ENCODE results near the gene RBMX2.

Gene RBMX2

DNA sequence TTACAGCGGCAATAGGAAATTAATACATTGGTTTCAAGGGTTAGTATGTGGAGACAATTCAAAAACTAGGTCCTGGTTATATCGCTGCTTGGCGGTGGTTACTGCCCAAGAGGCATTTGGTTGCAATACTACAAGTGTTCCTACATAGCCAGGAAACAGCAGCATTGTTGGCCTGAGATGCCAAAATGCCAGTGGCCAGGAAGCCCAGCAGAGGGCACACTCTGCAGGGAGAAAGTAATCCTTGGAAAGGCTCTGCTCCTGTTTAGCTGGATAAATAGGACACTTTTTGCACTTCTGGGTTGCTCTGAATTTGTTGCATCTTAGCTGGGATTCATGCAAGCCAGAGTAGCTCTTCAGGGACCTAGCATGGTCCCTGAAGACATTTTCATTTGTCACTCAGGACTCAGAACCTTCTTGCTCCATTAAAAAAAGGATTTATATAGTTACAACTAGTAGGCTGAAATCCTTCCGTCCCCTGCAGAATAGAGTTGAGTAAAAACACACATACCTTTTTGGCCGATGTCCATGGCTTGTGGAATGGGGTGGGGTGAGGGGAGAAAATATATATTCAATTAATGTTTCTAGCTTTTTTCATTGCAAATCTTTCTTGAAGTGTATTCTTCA lies 8.2 kb upstream of the RBMX2 start:
- TF ChIP-seq, protein P1, sequence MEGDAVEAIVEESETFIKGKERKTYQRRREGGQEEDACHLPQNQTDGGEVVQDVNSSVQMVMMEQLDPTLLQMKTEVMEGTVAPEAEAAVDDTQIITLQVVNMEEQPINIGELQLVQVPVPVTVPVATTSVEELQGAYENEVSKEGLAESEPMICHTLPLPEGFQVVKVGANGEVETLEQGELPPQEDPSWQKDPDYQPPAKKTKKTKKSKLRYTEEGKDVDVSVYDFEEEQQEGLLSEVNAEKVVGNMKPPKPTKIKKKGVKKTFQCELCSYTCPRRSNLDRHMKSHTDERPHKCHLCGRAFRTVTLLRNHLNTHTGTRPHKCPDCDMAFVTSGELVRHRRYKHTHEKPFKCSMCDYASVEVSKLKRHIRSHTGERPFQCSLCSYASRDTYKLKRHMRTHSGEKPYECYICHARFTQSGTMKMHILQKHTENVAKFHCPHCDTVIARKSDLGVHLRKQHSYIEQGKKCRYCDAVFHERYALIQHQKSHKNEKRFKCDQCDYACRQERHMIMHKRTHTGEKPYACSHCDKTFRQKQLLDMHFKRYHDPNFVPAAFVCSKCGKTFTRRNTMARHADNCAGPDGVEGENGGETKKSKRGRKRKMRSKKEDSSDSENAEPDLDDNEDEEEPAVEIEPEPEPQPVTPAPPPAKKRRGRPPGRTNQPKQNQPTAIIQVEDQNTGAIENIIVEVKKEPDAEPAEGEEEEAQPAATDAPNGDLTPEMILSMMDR (IDR thresholded peaks at IDR 0.05; ENCODE audit: control insufficient read depth, insufficient read depth, low read depth, low read length, missing control alignments), result peak; percentile 90
- DNase-seq (ENCODE audit: low read depth), result peak; percentile 29
- H3K4me3 ChIP-seq (ENCODE audit: control insufficient read depth, low read depth, low read length), result no peak overlapping the region

DNA sequence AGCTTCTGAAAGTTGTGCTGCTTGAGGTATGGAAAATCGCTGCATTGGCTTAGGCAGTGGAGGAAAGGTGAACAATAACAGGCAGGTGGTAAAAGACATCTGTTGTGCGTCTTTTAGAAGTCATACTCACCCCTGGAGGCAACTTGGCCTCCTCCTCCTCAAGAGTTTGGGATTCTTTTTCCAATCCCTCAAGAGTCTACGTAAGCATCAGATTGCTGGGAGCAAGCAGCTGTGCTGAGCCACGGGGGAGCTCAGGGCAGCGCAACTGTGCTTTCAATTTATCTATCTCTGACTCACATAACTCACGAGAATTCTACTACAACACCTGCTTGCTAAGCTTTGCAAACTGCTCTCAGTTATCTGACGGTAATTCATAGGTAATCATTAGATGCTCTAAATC lies 6.4 kb upstream of the RBMX2 start:
- DNase-seq (ENCODE audit: low read depth), result no peak
- TF ChIP-seq, protein P1 (IDR thresholded peaks at IDR 0.05; ENCODE audit: control insufficient read depth, insufficient read depth, low read depth, low read length, missing control alignments), result no peak

DNA sequence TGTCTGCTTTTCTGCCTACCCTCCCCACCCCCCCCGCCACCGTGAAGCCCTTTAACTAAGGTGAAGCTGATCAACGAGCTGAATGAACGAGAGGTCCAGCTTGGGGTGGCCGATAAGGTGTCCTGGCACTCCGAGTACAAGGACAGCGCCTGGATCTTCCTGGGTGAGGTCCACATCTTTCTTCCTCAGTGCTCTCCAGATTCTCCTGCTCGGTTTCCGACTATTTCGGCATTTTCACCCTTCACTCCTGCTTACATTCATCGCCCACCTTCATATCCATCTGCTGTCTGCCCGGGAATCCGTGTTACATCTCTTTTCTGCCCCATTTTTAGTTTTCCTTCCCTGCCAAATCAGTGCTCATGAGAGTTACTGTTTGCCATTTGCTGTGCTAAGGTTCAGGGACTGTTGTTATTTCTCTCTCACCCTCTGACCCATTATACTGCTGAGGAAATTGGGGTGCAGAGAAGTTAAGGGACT lies 459 bp downstream of the RBMX2 start:
- DNase-seq (ENCODE audit: low read depth), result no peak
- H3K4me3 ChIP-seq (ENCODE audit: control insufficient read depth, low read depth, low read length), result peak overlapping the region; percentile 86
- TF ChIP-seq, protein P1 (IDR thresholded peaks at IDR 0.05; ENCODE audit: control insufficient read depth, insufficient read depth, low read depth, low read length, missing control alignments), result no peak

More for the DNA sequence above, 6.4 kb upstream of the RBMX2 start:
- no peak overlapping the region for H3K4me3 ChIP-seq (ENCODE audit: control insufficient read depth, low read depth, low read length)

DNA sequence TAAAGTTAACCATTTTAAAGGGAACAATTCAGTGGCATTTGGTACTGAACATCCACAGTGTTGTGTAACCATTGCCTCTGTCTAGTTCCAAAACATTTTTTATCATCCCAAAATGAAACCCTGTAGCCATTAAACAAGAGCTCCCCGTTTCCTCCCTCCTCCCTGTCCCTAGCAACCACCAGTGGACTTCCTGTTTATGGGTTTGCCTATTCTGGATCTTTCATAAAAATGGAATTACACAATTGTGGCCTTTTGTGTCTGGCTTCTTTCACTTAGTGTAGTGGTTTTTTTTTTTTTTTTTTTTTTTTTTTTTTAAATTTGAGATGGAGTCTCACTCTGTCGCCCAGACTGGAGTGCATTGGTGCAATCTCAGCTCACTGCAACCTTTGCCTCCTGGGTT lies 11.6 kb downstream of the RBMX2 start:
- no peak for DNase-seq (ENCODE audit: low read depth)
- no peak overlapping the region for H3K4me3 ChIP-seq (ENCODE audit: control insufficient read depth, low read depth, low read length)
- TF ChIP-seq, protein P1 (IDR thresholded peaks at IDR 0.05; ENCODE audit: control insufficient read depth, insufficient read depth, low read depth, low read length, missing control alignments), result no peak

DNA sequence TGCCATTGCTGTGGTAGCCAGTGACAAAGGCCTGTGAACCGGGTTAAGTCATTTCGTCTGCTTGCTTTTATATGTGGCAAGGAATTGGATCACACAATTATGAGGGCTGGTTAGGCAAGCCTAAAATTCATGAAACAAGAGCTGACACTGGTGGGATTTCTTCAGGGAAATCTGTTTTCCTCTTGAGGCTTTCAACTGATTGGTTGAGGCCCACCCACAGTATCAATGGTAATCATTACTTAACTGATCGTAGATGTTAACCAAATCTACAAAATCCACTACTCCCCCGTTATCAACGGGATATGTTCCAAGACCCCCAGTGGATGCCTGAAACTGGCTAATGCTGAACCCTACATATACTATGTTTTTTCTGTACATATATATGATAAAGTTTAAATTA lies 13.0 kb downstream of the RBMX2 start:
- TF ChIP-seq, protein P1 (IDR thresholded peaks at IDR 0.05; ENCODE audit: control insufficient read depth, insufficient read depth, low read depth, low read length, missing control alignments), result no peak
- no peak for DNase-seq (ENCODE audit: low read depth)
- no peak overlapping the region for H3K4me3 ChIP-seq (ENCODE audit: control insufficient read depth, low read depth, low read length)

DNA sequence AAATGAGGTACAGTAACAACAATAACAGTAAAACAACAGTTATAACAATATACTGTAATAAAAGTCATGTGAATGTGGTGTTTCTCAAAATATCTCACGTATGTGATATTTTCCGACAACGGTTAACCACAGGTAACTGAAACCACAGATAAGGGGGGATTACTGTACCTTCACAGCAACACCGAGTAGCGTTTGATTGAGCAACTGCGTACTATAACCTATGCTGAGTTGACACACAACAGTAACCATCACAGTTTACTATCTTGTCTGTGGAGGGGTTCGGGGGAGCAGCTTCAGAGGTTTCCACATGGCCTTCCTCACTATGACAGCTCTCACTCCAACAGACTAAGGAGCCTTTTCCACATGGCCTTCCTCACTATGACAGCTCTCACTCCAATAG lies 13.4 kb downstream of the RBMX2 start:
- H3K4me3 ChIP-seq (ENCODE audit: control insufficient read depth, low read depth, low read length), result no peak overlapping the region
- no peak for DNase-seq (ENCODE audit: low read depth)
- TF ChIP-seq, protein P1 (IDR thresholded peaks at IDR 0.05; ENCODE audit: control insufficient read depth, insufficient read depth, low read depth, low read length, missing control alignments), result no peak

Data from AG09309 (cell line).